ENCODE measurements around the gene TBXAS1. TPM values are rescaled to one million over a fixed set of nuclear protein-coding genes. Genes with fewer than 3 reads are reported as not detected.
A peak's percentile ranks its signal among the peaks of the same experiment; 100 is the strongest.

The TBXAS1 gene
- total and polyA plus RNA-seq, 4 donors, result 4.1 to 22.4 (median 12.2) TPM

DNA sequence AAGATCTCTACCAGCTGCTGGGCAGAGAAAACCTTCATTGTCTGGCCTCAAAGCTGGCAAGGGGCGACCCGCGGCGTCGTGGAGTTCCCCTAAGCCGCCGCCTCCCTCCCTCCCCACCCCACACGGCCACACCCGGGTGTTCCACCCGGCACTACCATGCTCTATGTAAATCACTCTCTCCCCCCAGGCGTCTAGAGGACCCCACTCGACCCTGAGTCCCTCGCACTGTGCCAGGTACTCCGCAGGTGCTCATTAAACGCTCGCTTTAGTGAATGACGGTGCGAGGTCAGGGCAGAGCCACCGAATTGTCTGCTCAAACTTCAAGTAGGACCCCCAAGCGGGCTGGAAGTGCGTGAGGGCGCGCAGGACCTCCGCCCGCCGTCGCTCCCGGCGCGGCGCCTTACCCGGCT is 233.1 kb downstream of the TBXAS1 start:
- DNase-seq (ENCODE audit: low spot score), result peak; percentile 55
- Histone ChIP-seq H3K4me3 (ENCODE audit: low read depth in 1 of 3, low read length in 3 of 3) (peak overlapping the region; percentile 71 to 90 (median 73)), H3K9ac (ENCODE audit: low read depth in 1 of 2, low read length in 2 of 2) (peak overlapping the region; percentile 33 to 75), H3K4me1 (ENCODE audit: control insufficient read depth in 4 of 4, insufficient read depth in 4 of 4, low read length in 3 of 4) (peaks cover 6 to 28% (median 17%) of the 10 kb centered on the region in 4 donors), H3K27me3 (ENCODE audit: control insufficient read depth in 4 of 4, insufficient read depth in 4 of 4, low read length in 3 of 4) (no peaks in the 10 kb centered on the region), H3K36me3 (ENCODE audit: control insufficient read depth in 4 of 4, insufficient read depth in 3 of 4, low read depth in 1 of 4, low read length in 3 of 4) (no peaks in the 10 kb centered on the region), H3K27ac (ENCODE audit: low read depth in 1 of 2, low read length in 2 of 2) (peak overlapping the region; percentile 76 to 77), H3K9me3 (ENCODE audit: control insufficient read depth in 4 of 4, low read length in 3 of 4) (peaks cover 0 to 5% (median under 1%) of the 10 kb centered on the region in 4 donors)
- 5% methylated on average over 32 of the region's 32 CpGs for WGBS
- TF ChIP-seq, protein P1, sequence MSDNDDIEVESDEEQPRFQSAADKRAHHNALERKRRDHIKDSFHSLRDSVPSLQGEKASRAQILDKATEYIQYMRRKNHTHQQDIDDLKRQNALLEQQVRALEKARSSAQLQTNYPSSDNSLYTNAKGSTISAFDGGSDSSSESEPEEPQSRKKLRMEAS (IDR thresholded peaks at IDR 0.05), result no peak
- TF ChIP-seq, protein P2, sequence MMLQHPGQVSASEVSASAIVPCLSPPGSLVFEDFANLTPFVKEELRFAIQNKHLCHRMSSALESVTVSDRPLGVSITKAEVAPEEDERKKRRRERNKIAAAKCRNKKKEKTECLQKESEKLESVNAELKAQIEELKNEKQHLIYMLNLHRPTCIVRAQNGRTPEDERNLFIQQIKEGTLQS (IDR thresholded peaks at IDR 0.05), result no peak
- TF ChIP-seq EGR1 (IDR thresholded peaks at IDR 0.05; ENCODE audit: low read depth in 2 of 2) (no peak), GABPA (IDR thresholded peaks at IDR 0.05 in 1 of 2, conservative IDR thresholded peaks at IDR 0.05 in 1 of 2) (no peak), FOXA2 (IDR thresholded peaks at IDR 0.05) (no peak), RAD21 (IDR thresholded peaks at IDR 0.05) (no peak), JUND (IDR thresholded peaks at IDR 0.05) (no peak), SP1 (IDR thresholded peaks at IDR 0.05) (no peak)

GRCh38 chr7:140062528-140063299 is 233.7 kb downstream of the TBXAS1 start, which contains the start of gene PARP12:
Gene PARP12 (minus strand): TSS chr7:140062951. CDS start chr7:140062847, 104 bp downstream.
- H3K27me3 ChIP-seq (ENCODE audit: control insufficient read depth in 4 of 4, insufficient read depth in 4 of 4, low read length in 3 of 4), result no peaks in the 10 kb centered on the region
- H3K36me3 ChIP-seq (ENCODE audit: control insufficient read depth in 4 of 4, insufficient read depth in 3 of 4, low read depth in 1 of 4, low read length in 3 of 4), result no peaks in the 10 kb centered on the region
- H3K4me3 ChIP-seq (ENCODE audit: low read depth in 1 of 3, low read length in 3 of 3), result peak within 1 kb of the TSS; percentile 73 to 90 (median 83)
- WGBS, result under 1% methylated on average over 106 of the region's 106 CpGs
- H3K9me3 ChIP-seq (ENCODE audit: control insufficient read depth in 4 of 4, low read length in 3 of 4), result peaks cover 0 to 11% (median 3%) of the 10 kb centered on the region in 4 donors
- H3K9ac ChIP-seq (ENCODE audit: low read depth in 1 of 2, low read length in 2 of 2), result peak within 1 kb of the TSS; percentile 50 to 75
- peaks cover 6 to 28% (median 17%) of the 10 kb centered on the region in 4 donors for H3K4me1 ChIP-seq (ENCODE audit: control insufficient read depth in 4 of 4, insufficient read depth in 4 of 4, low read length in 3 of 4)
- peak within 1 kb of the TSS; percentile 76 to 77 for H3K27ac ChIP-seq (ENCODE audit: low read depth in 1 of 2, low read length in 2 of 2)
- DNase-seq (ENCODE audit: low spot score), result peak; percentile 94
- no peak for TF ChIP-seq RAD21 (IDR thresholded peaks at IDR 0.05)
- TF ChIP-seq, protein P1 (IDR thresholded peaks at IDR 0.05), result no peak
- no peak for TF ChIP-seq ZBTB33 (IDR thresholded peaks at IDR 0.05)
- TF ChIP-seq YY1 (IDR thresholded peaks at IDR 0.05), result peak; percentile 50
- TF ChIP-seq, protein P2 (IDR thresholded peaks at IDR 0.05), result no peak
- no peak for TF ChIP-seq TAF1 (conservative IDR thresholded peaks at IDR 0.05)
- TF ChIP-seq RXRA (IDR thresholded peaks at IDR 0.05), result no peak
- no peak for TF ChIP-seq HNF4A (conservative IDR thresholded peaks at IDR 0.05)
- peak in 1 of 2 donors; percentile 33 for TF ChIP-seq EGR1 (IDR thresholded peaks at IDR 0.05; ENCODE audit: low read depth in 2 of 2)
- no peak for TF ChIP-seq FOXA2 (IDR thresholded peaks at IDR 0.05)
- TF ChIP-seq JUND (IDR thresholded peaks at IDR 0.05), result no peak
- TF ChIP-seq CTCF (IDR thresholded peaks at IDR 0.05; ENCODE audit: low read depth, low read length, missing input control), result no peak
- no peak for TF ChIP-seq REST (IDR thresholded peaks at IDR 0.05)
- no peak for TF ChIP-seq NR2F2 (IDR thresholded peaks at IDR 0.05)
- no peak for TF ChIP-seq HNF4G (IDR thresholded peaks at IDR 0.05)
- peak in 1 of 2 donors; percentile 45 for TF ChIP-seq GABPA (IDR thresholded peaks at IDR 0.05 in 1 of 2, conservative IDR thresholded peaks at IDR 0.05 in 1 of 2)

Data from liver (tissue), 9 donors.